HG03460 (cell line): ENCODE results near the gene GSC.
"Not testable (repeated sequence)": the region's sequence is repeated elsewhere in the genome, so short reads cannot be mapped to it uniquely, and the experiment has no call there.

ENCODE experiments used
- ATAC-seq: cut with Tn5 transposase; IDR thresholded peaks from one replicate; pipeline ENCODE4 v1.9.1; 2021; ENCODE audit not compliant: unreplicated experiment

Gene GSC

GRCh38 chr14:94769391-94770250, at the start of gene GSC:
Gene GSC (minus strand): TSS chr14:94770113. CDS start chr14:94770015, 98 bp downstream.
- no peak for ATAC-seq

GRCh38 chr14:94819531-94819930, 49.6 kb upstream of the GSC start:
- ATAC-seq: no peak

- ATAC-seq: no peak
Observed at GRCh38 chr14:94816113-94816512, 46.2 kb upstream of the GSC start.

- no peak for ATAC-seq
Observed at GRCh38 chr14:94805680-94806288, 35.9 kb upstream of the GSC start.

- no peak for ATAC-seq
Observed at GRCh38 chr14:94801225-94801624, 31.3 kb upstream of the GSC start.

- ATAC-seq: not testable (repeated sequence)
Observed at GRCh38 chr14:94800764-94801163, 30.9 kb upstream of the GSC start.

GRCh38 chr14:94797887-94798286, 28.0 kb upstream of the GSC start:
- no peak for ATAC-seq

- no peak for ATAC-seq
Observed at GRCh38 chr14:94796278-94796677, 26.4 kb upstream of the GSC start.

- no peak for ATAC-seq
Observed at GRCh38 chr14:94795372-94795771, 25.5 kb upstream of the GSC start.

GRCh38 chr14:94793901-94794300, 24.0 kb upstream of the GSC start:
- no peak for ATAC-seq

- ATAC-seq: no peak
Observed at GRCh38 chr14:94787655-94788054, 17.7 kb upstream of the GSC start.

GRCh38 chr14:94787092-94787491, 17.2 kb upstream of the GSC start:
- ATAC-seq: no peak

- no peak for ATAC-seq
Observed at GRCh38 chr14:94780536-94781399, 10.9 kb upstream of the GSC start.

GRCh38 chr14:94779713-94780112, 9.8 kb upstream of the GSC start:
- no peak for ATAC-seq

GRCh38 chr14:94775871-94776210, 5.9 kb upstream of the GSC start:
- no peak for ATAC-seq

- no peak for ATAC-seq
Observed at GRCh38 chr14:94775091-94775870, 5.4 kb upstream of the GSC start.

GRCh38 chr14:94774344-94775090, 4.6 kb upstream of the GSC start:
- no peak for ATAC-seq

GRCh38 chr14:94773655-94774343, 3.9 kb upstream of the GSC start:
- ATAC-seq: no peak

- no peak for ATAC-seq
Observed at GRCh38 chr14:94773061-94773648, 3.2 kb upstream of the GSC start.
